ENCODE measurements around the gene CCDC175.

Gene CCDC175

DNA sequence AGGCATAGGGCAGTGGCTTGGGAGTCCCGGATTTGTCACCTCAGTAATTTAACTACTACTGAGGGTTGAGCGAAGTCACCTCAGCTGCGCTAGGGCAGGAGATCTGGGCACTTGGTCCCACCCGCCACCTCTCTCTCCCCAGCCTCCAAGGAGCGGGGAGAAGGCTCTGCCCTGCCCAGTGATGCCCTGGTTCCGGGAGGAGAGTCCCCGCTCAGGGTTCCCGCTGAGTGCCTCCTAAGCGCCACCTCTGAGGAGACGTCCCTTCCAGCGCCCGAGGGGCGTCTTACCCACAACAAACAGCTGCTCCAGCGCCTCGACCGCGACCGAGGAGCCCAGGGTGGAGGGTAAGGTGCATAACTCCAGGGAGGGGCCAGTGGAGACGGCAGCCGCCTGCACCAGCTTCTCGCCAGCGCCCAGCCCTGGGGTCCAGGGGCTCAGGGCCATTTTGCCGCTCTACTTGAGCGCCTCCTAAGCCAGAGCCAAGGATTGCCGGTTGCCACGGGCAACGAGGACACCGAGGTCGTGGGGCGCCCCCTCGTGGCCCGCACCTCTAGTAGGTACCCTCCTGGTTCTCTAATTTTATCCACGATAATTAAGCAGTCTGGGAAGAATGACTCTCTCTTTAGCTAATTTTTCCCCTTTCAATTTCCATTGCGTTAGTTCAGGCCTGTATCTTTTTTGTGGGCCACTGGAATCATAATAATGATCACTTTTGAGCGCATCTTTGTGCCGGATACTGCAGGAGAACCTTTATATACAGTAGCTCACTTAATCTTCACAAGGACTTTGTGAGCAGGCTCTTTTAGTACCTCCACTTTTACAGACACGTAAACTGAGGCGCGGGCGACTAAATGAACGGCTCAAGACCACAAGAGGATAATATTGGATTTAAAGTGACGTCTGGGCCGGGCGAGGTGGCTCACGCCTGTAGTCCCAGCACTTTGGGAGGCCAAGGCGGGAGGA, at the start of gene CCDC175:
Gene CCDC175 (minus strand): TSS at position 481 of the 963 bp plus-strand sequence. CDS start 37 bp downstream, at position 444.
- DNase-seq (ENCODE audit: low read depth in 2 of 2): peak; percentile 75 to 83

DNA sequence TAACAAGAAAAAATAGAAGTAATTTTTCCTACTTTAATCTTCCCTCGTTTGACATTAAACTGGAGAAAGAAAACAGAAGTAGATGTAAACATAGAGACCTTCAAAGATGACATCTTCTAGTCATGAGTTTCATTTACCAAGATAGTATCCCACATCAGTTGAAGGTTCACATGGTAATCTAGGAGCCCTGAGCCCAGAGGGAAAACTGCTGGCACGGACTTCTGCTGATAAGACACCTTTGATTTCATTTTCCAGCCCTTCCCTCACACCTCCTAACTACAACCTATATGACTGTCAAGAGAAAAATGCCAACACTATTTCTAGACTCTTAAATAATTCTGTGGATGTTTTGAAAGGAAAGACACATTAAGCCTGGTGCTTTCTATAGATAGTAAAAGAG, 46.0 kb upstream of the CCDC175 start:
- DNase-seq (ENCODE audit: low read depth in 2 of 2): no peak

DNA sequence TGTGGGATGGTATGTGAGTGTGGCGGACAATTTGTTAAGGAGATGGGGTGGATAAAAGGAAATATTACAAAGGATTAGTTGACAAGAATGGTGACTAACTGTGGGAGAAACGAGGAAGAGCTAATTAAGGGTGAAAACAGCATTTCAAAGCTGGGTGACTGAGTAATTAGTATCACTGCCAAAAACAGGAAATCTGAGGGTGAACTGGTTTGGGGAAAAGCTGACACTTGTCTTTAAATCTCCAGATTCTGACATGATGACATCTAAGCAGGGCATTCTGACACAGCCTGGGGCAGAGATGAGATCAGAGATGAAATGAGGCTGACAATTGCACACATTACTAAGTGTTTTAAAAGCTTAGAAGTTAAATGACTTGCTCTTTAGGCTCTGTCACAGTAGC, 42.4 kb upstream of the CCDC175 start:
- no peak for DNase-seq (ENCODE audit: low read depth in 2 of 2)

DNA sequence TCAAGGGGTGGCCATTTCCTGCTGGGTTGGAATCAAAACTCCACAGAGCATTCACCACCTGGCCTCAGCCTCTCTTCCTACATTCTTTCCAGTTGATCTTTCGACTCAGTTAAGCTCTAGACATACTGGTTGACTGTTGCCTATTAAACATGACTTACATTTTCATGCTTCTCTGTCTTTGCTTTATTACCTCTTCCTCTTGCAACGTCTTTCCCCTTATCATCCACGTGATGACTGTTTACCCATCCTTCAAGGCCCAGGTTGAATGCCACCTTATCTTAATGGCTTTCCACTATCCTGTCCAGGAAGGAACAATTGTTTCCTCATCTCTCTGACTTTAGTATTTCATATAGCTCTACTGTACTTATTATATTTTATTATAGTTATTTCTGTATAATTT, 24.4 kb upstream of the CCDC175 start:
- DNase-seq (ENCODE audit: low read depth in 2 of 2): no peak

- DNase-seq (ENCODE audit: low read depth in 2 of 2): no peak
Observed at GRCh38 chr14:59600211-59600945, 23.8 kb upstream of the CCDC175 start.

DNA sequence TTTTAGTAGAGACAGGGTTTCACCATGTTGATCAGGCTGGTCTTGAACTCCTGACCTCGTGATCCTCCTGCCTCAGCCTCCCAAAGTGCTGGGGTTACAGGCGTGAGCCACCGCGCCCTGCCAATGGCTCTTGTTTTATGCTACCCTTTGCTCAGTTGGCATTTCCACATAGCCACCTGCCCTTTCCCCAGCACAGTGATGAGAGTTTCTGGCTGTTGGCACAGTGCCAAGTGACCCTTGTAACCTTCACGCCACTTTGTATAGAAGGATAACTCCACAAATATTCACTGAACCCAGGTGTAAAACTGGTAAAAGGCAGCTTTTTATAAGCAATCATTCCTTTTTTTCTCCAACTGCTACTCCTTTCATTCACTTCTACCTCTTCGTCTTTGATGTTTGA, 18.5 kb upstream of the CCDC175 start:
- DNase-seq (ENCODE audit: low read depth in 2 of 2): no peak

DNA sequence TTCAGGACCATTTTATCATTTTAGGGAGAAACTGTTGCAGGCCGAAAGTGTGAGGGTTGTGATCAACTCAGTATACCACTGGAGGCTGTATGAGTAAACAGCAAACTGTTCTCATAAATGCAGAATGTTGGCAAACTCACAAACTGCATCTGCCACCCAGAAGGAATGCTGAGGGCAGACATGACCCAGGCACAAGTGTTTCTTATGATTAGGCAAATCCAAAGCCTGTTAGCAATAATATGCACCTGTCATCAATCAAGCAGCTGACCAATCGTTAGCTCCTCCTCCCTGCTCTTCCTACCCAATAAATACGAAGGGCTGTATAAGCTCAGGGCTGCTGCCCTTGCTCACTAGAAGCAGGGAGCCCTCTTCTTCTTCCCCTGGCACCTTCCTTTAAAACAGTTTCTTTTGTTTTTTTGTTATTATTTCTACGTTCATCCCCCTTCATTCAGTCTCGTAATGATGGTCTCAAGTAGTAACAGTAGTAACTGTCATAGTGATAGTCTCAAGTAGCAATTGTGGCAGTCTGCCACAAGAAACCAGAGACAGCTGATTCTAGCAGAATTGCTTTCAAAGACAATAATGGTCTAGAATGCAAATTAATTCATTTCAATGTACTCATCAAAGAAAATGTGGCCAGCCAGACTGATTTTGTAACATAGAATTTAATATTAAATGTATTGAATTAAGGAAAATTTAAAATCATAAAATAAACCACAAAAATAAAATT, 15.2 kb upstream of the CCDC175 start:
- no peak for DNase-seq (ENCODE audit: low read depth in 2 of 2)

- no peak for DNase-seq (ENCODE audit: low read depth in 2 of 2)
Observed at GRCh38 chr14:59588101-59588500, 11.5 kb upstream of the CCDC175 start.

DNA sequence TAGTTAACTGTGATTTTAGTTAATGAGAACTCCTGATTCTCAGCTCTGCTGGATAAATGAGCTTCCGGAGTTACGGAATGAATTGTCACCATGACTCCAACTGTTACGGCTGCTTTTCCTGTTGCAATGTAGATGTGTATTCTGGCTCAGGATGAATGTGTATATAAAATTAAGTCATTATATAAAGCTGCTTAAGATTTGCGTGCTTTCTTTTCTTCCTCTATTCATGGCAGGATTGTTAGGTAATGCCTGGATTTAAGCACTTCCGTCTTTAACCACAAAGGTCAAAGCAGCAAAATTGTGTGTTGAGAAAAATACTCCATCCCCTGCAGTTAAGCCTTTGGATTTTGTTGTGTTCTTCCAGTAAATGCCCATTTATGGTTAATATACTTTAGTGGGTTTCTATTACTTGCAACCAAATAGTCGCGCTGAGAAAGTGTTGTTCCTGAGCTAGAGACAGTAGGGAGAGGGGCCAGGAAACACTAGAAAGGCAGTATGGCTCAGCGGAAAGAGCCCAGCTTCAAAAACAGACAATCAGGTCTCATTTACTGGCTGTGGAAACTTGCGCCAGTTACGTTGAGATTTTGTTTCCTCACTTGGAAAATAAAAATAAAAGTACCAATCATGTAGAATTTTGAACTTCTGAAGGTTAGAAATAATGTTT, 9.4 kb upstream of the CCDC175 start:
- no peak for DNase-seq (ENCODE audit: low read depth in 2 of 2)

- no peak for DNase-seq (ENCODE audit: low read depth in 2 of 2)
Observed at GRCh38 chr14:59583755-59584154, 7.1 kb upstream of the CCDC175 start.

DNA sequence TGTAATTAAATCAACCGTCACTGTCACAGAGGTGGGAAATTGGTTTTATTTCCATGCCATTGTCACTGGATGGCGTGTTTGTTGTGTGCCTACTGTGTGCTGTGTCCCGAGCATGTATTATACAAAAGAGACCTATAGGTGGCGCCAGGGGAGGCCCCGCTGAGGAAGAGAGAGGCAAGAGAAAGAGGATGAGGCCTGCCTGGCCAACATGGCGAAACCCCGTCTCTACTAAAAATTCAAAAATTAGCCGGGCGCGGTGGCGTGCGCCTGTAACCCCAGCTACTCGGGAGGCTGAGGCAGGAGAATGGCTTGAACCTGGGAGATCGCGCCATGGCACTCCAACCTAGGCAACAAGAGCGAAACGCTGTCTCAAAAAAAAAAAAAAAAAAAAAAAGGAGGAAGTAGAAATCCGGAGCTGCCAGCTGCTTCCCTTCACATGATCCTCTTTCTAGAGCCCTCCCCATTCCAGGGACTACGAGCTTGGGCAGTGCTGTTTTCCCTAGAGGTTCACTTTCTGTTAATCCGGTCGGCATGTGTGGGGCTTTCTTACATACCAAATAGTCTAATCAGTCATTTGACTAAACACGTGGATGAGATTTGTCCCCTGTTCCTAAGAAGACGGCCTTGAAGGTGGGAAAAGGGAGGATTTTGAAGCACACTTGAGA, 6.4 kb upstream of the CCDC175 start:
- DNase-seq (ENCODE audit: low read depth in 2 of 2): no peak

DNA sequence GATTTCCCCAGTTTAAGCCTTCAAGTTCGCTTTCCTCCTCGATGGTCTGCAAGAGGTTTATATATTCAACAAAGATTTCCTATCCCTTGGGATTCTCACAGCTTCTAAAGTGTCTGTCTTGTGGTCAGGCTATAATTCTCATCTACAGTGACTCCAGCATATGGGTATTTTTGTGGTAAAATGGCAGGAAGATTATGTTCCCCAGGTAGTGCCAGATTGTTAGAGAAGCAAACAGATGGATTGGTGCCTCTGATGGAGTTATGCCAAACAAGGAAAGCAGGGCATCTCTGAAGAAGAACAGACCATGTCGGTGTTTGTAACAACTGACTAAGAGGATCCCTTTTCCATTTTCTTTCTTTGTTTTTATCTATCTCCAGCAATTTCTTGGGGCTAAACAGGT, 5.5 kb upstream of the CCDC175 start:
- DNase-seq (ENCODE audit: low read depth in 2 of 2): no peak

DNA sequence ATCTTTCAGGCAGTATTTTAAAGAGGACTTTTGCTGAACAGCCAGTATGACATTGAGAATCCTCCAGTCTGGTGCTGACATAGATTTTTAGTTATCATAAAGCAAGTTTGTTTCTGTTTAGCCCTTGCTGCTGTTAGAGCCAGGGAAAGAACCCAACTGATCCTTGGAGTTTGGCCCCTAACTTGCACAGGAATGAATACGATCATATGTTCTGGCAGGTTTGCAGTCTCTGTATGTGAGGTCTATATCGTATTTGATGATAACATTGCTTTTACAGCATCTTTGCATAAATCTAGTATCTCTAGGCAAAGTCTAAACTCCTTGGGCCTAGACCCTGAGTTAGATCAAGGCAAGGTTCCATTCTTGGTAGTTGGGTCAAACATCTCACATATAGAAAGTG, 4.3 kb upstream of the CCDC175 start:
- DNase-seq (ENCODE audit: low read depth in 2 of 2): no peak

DNA sequence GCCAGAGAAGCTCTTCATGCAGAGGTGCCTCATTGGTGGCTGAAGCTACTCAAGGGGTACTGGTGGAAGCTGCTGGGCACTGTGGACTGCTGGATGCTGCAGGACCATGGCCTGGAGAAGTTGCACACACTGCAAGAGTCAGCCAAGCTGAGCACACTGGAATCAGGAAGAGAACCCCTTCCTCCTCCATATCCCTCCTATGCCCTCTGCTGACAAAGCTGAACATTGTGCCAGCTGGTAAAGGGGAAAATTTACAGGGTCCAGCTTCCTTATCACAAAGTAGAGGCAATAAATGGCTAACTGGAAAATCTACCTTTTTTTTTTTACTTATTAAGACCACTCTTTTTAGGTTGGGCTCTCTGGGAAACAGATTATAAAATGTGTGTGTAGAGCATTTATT, 6.5 kb downstream of the CCDC175 start:
- DNase-seq (ENCODE audit: low read depth in 2 of 2): no peak

DNA sequence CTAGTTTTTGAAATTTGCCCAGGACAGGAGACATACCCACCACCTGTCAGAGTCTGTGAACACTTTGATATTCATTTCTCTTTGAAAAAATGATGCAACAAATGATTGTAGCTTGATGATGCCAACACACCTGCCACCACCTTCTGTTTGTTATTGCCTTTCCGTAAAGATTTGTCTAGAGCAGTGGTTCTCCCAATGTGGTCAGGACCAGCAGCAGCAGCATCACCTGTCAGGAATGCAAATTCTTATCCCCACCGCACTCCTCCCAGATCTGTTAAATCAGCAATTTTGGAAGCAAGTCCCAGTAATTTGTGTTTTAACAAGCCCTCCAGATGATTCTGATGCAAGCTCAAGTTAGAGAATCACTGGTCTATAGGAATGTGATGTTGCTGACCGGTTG, 9.9 kb downstream of the CCDC175 start:
- DNase-seq (ENCODE audit: low read depth in 2 of 2): no peak

DNA sequence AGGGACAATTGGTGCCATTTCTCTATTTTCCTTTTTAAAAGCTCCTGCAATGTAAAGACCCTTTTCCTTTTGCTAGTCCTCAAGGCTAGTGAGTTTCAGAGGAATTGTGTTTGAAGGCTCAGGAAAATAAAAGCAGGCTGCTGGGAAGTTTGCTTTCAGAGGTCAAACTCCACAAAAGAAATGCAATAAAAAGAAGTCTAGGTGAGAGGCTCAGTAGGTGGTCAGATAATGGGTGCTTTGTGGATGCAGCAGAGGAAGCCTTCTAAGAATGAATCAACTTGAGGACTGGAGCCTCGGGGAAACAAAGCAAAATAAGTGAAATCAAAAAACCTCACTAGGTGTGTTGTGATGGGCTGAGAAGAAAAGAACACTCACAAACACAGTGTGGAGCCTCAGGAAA, 10.3 kb downstream of the CCDC175 start:
- no peak for DNase-seq (ENCODE audit: low read depth in 2 of 2)

DNA sequence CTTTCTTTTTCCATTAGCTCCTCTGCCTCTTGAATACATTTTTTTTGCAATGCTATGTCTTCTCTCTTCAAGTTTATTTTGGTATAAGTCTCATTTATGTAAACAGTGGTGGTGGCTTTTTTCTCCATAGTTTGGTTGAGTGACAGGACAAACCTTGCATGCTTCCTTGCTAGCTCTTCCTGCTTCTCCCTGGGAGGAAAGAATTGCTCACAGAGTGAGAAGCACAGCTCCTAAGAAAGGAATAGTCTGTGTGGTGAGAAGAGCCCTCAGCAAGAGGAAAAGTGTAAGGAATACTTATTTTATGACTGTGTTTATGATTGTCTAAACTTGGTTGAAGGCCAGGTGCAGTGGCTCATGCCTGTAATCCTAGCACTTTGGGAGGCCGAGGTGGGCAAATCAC, 11.5 kb downstream of the CCDC175 start:
- DNase-seq (ENCODE audit: low read depth in 2 of 2): no peak

- no peak for DNase-seq (ENCODE audit: low read depth in 2 of 2)
Observed at GRCh38 chr14:59564366-59564765, 12.2 kb downstream of the CCDC175 start.

- DNase-seq (ENCODE audit: low read depth in 2 of 2): no peak
Observed at GRCh38 chr14:59547310-59547709, 29.3 kb downstream of the CCDC175 start.

GRCh38 chr14:59543873-59544272, 32.7 kb downstream of the CCDC175 start:
- DNase-seq (ENCODE audit: low read depth in 2 of 2): no peak

DNA sequence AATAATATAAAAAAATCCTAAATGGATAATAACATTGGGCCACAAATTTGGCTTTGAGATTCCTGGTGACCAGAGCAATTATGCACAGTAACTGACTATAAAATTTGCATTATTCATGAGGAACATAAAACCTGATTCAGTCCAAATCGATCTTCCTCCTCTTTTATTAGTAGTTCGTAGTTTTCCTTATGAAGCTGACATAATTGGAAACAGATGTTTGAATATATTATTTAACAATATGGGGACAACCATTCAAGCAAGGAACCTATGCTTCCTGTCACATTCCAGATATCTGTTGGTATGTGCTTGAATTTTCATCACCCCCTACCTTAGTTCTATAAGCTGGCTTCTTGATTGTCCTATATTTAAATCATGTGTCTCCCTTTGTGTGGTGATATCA, 34.9 kb downstream of the CCDC175 start:
- DNase-seq (ENCODE audit: low read depth in 2 of 2): no peak
